HCT116 (cell line): ENCODE results near the gene LSS. TPM values are rescaled to one million over a fixed set of nuclear protein-coding genes. Genes with fewer than 3 reads are reported as not detected.

Source experiments
- ATAC-seq: fragments of 200-7000 bp; cut with Tn5 transposase; 2 replicates; pipeline ENCODE4 v1.9.1; 2020; ENCODE audit warnings: mild to moderate bottlenecking, moderate library complexity
- BruUV-seq: library from RNA; stranded (reverse); fragments of 400-500 nt; replicated peaks from 2 replicates; lab custom pipeline; 2021; lab: Mats Ljungman, UMichigan
- CTCF ChIA-PET: fragments of 300-600 bp; sonication (Branson Sonifier 250); formaldehyde crosslinking; loops from one replicate; lab custom pipeline; 2021; ENCODE audit warnings: antibody characterized with exemption; lab: Charles Lee
- POLR2A ChIA-PET: fragments of 300-600, 350-600 bp; sonication (Branson Sonifier 250); formaldehyde crosslinking; loops from one replicate; lab custom pipeline; 2021; ENCODE audit warnings: antibody characterized with exemption; lab: Charles Lee
- RAD21 ChIA-PET, 2 experiments: fragments of 300-600 bp; sonication (Branson Sonifier 250); formaldehyde crosslinking; loops; one replicate each; lab custom pipeline; 2023; ENCODE audit warnings: low total read pairs in 2 of 2; ENCODE audit not compliant: uncharacterized antibody in 2 of 2, unreplicated experiment in 2 of 2, low non-redundant PET in 1 of 2; lab: Charles Lee
- DNase-seq: peaks from one replicate; pipeline ENCODE4 v3.0.0-alpha.2; 2010; ENCODE audit warnings: low read depth, low spot score
- H2AFZ ChIP-seq: fragments of 200-600 bp; shearing (Covaris generic), sonication (generic); 2 replicates; pipeline ENCODE4 v1.6.1; 2017; ENCODE audit warnings: low read depth, mixed run types, mixed read lengths, antibody characterized with exemption, low read length; ENCODE audit not compliant: poor library complexity, severe bottlenecking
- H3K27ac ChIP-seq: 2 replicates; pipeline ENCODE4 v1.5.1; 2012; ENCODE audit warnings: low read depth, low read length
- H3K27me3 ChIP-seq: fragments of 200-600 bp; sonication (generic); 2 replicates; pipeline ENCODE4 v1.6.1; 2016; ENCODE audit warnings: mixed run types, low read length, mixed read lengths; ENCODE audit not compliant: insufficient read depth
- H3K36me3 ChIP-seq, 2 experiments: fragments of 200-500 bp in 1 of 2; fragments of 200-600 bp in 1 of 2; sonication (Bioruptor generic) in 1 of 2; sonication (generic) in 1 of 2; 2 replicates each; pipeline versions ENCODE4 v1.5.1 to v1.6.1; 2014 to 2016; ENCODE audit warnings: low read length in 2 of 2, inconsistent platforms in 1 of 2, mixed read lengths in 1 of 2, mixed run types in 1 of 2; ENCODE audit not compliant: insufficient read depth in 2 of 2, control insufficient read depth in 1 of 2
- H3K4me1 ChIP-seq, 2 experiments: fragments of 200-600 bp in 1 of 2; sonication (generic) in 1 of 2; 2 replicates each; pipeline versions ENCODE4 v1.5.1 to v1.6.1; 2012 to 2017; ENCODE audit warnings: low read length in 2 of 2, inconsistent platforms in 1 of 2, mild to moderate bottlenecking in 1 of 2, mixed read lengths in 1 of 2, mixed run types in 1 of 2, moderate library complexity in 1 of 2; ENCODE audit not compliant: insufficient read depth in 2 of 2, control insufficient read depth in 1 of 2
- H3K4me2 ChIP-seq: fragments of 200-600 bp; sonication (generic); 2 replicates; pipeline ENCODE4 v1.6.1; 2017; ENCODE audit warnings: mixed run types, low read length, mixed read lengths
- H3K4me3 ChIP-seq, 2 experiments: fragments of 200-600 bp in 1 of 2; sonication (generic) in 1 of 2; replicated peaks in 1 of 2; 2 replicates each; pipeline ENCODE4 v1.5.1; 2011 to 2016; ENCODE audit warnings: low read length in 2 of 2, control low read depth in 1 of 2, low read depth in 1 of 2, mild to moderate bottlenecking in 1 of 2, mixed read lengths in 1 of 2, mixed run types in 1 of 2
- H3K79me2 ChIP-seq: fragments of 200-600 bp; sonication (generic); 2 replicates; pipeline ENCODE4 v1.6.1; 2017; ENCODE audit warnings: mild to moderate bottlenecking, mixed run types, low read length, moderate library complexity, mixed read lengths; ENCODE audit not compliant: insufficient read depth
- H3K9ac ChIP-seq: fragments of 200-600 bp; sonication (generic); 2 replicates; pipeline ENCODE4 v1.6.1; 2016; ENCODE audit warnings: low read length, mixed read lengths
- H3K9me2 ChIP-seq: fragments of 200-600 bp; sonication (generic), shearing (Covaris generic); 2 replicates; pipeline ENCODE4 v1.6.1; 2017; ENCODE audit warnings: mixed run types, mild to moderate bottlenecking, moderate library complexity; ENCODE audit not compliant: insufficient read depth
- H3K9me3 ChIP-seq, 2 experiments: fragments of 200-500 bp in 1 of 2; fragments of 200-600 bp in 1 of 2; sonication (Bioruptor generic) in 1 of 2; sonication (generic) in 1 of 2; 2 replicates each; pipeline ENCODE4 v1.6.1; 2014 to 2017; ENCODE audit warnings: low read length in 2 of 2, mixed read lengths in 2 of 2, inconsistent platforms in 1 of 2, low read depth in 1 of 2, mild to moderate bottlenecking in 1 of 2, mixed run types in 1 of 2, moderate library complexity in 1 of 2; ENCODE audit not compliant: control insufficient read depth in 1 of 2, insufficient read depth in 1 of 2
- H4K20me1 ChIP-seq: fragments of 200-600 bp; sonication (generic), shearing (Covaris generic); 2 replicates; pipeline ENCODE4 v1.6.1; 2017; ENCODE audit warnings: mixed run types, mild to moderate bottlenecking, moderate library complexity; ENCODE audit not compliant: insufficient read depth
- EGR1 ChIP-seq: IDR thresholded peaks from 2 replicates; pipeline ENCODE4 v1.6.1; 2012; ENCODE audit warnings: low read depth
- JUND ChIP-seq: IDR thresholded peaks from 2 replicates; pipeline ENCODE4 v1.6.1; 2012
- RAD21 ChIP-seq: IDR thresholded peaks from 2 replicates; pipeline ENCODE4 v1.6.1; 2012; ENCODE audit warnings: low read depth, mild to moderate bottlenecking
- SP1 ChIP-seq: IDR thresholded peaks from 2 replicates; pipeline ENCODE4 v1.6.1; 2012; ENCODE audit warnings: low read depth
- YY1 ChIP-seq: IDR thresholded peaks from 2 replicates; pipeline ENCODE4 v1.6.1; 2011; ENCODE audit warnings: low read length, low read depth, moderate library complexity, mild to moderate bottlenecking; ENCODE audit not compliant: insufficient replicate concordance; ENCODE audit errors: extremely low read depth
- ZFX ChIP-seq: fragments of 450-650 bp; IDR thresholded peaks from 2 replicates; pipeline ENCODE4 v1.6.1; 2017
- intact Hi-C: fragments of 100-400 bp; cut with micrococcal nuclease; formaldehyde crosslinking; loops from 2 replicates; pipeline ENCODE4 v1.10.0; 2022
- total RNA-seq: library from RNA; stranded (reverse); gene quantifications from one replicate; pipeline ENCODE4 v1.2.1, GENCODE V29; 2021; ENCODE audit not compliant: unreplicated experiment
- TF ChIP-seq, protein P1 (sequence below): IDR thresholded peaks from 2 replicates; pipeline ENCODE4 v1.6.1; 2012; ENCODE audit warnings: low read depth
- TF ChIP-seq, protein P2 (sequence below): IDR thresholded peaks from 2 replicates; pipeline ENCODE4 v1.6.1; 2012
- TF ChIP-seq, protein P3 (sequence below), 3 experiments: fragments of 200-600 bp in 1 of 3; sonication (generic) in 1 of 3; IDR thresholded peaks in 2 of 3; conservative IDR thresholded peaks in 1 of 3; 2 replicates each; pipeline ENCODE4 v1.5.1; 2012 to 2017; ENCODE audit warnings: low read depth in 2 of 3, low read length in 2 of 3, antibody characterized with exemption in 1 of 3, borderline replicate concordance in 1 of 3, control low read depth in 1 of 3, mild to moderate bottlenecking in 1 of 3, mixed read lengths in 1 of 3, mixed run types in 1 of 3, moderate library complexity in 1 of 3; ENCODE audit not compliant: insufficient read depth in 1 of 3
- TF ChIP-seq, protein P4 (sequence below): IDR thresholded peaks from 2 replicates; pipeline ENCODE4 v1.6.1; 2011; ENCODE audit warnings: mild to moderate bottlenecking, low read length, moderate library complexity; ENCODE audit not compliant: insufficient replicate concordance; ENCODE audit errors: extremely low read depth

Gene LSS
- total RNA-seq, 1 experiment from 2014 or later = 44.7 TPM

DNA sequence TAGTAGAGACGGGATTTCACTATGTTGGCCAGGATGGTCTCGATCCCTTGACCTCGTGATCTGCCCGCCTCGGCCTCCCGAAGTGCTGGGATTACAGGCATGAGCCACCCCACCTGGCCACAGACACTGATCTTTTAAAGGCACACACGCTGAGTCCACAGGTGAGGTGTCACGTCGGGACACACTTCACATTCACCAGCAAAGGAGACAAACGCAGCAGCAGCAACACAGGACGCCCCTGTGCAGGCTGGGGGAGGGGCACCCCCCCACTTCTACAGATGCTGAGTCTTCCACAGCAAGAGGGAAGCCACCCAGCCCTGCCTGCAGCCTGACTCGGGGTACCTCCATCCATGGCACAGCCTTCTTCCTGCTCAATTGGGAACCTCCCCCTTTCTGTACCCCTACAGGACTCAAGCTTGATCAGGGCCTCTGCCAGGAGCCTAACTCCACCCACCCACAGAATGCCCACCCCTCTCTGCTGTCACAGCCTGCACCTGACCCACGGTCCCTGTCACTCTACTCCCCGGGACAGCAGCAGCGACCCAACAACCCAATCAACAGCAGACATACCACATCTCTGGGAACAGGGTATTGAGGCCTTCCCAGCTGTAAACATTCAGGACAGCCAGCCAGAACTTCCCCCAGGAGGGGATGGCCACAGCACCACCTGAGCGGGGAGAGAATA is 9.5 kb downstream of the LSS start:
- Histone ChIP-seq H4K20me1 (no peaks in the 10 kb centered on the region), H3K9me3 (no peaks in the 10 kb centered on the region), H3K36me3 (no peaks in the 10 kb centered on the region), H3K4me3 (no peak overlapping the region), H3K79me2 (no peaks in the 10 kb centered on the region), H3K4me2 (no peak overlapping the region), H3K27me3 (no peaks in the 10 kb centered on the region), H2AFZ (no peak overlapping the region), H3K4me1 (no peaks in the 10 kb centered on the region), H3K9me2 (no peaks in the 10 kb centered on the region), H3K27ac (no peak overlapping the region), H3K9ac (no peak overlapping the region)
- BruUV-seq = no TSS peak
- TF ChIP-seq SP1 = no peak
- no peak for TF ChIP-seq JUND
- TF ChIP-seq RAD21 = no peak
- TF ChIP-seq ZFX = no peak
- TF ChIP-seq, protein P1, sequence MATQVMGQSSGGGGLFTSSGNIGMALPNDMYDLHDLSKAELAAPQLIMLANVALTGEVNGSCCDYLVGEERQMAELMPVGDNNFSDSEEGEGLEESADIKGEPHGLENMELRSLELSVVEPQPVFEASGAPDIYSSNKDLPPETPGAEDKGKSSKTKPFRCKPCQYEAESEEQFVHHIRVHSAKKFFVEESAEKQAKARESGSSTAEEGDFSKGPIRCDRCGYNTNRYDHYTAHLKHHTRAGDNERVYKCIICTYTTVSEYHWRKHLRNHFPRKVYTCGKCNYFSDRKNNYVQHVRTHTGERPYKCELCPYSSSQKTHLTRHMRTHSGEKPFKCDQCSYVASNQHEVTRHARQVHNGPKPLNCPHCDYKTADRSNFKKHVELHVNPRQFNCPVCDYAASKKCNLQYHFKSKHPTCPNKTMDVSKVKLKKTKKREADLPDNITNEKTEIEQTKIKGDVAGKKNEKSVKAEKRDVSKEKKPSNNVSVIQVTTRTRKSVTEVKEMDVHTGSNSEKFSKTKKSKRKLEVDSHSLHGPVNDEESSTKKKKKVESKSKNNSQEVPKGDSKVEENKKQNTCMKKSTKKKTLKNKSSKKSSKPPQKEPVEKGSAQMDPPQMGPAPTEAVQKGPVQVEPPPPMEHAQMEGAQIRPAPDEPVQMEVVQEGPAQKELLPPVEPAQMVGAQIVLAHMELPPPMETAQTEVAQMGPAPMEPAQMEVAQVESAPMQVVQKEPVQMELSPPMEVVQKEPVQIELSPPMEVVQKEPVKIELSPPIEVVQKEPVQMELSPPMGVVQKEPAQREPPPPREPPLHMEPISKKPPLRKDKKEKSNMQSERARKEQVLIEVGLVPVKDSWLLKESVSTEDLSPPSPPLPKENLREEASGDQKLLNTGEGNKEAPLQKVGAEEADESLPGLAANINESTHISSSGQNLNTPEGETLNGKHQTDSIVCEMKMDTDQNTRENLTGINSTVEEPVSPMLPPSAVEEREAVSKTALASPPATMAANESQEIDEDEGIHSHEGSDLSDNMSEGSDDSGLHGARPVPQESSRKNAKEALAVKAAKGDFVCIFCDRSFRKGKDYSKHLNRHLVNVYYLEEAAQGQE = no peak
- no peak for TF ChIP-seq EGR1
- TF ChIP-seq, protein P2, sequence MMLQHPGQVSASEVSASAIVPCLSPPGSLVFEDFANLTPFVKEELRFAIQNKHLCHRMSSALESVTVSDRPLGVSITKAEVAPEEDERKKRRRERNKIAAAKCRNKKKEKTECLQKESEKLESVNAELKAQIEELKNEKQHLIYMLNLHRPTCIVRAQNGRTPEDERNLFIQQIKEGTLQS = no peak
- TF ChIP-seq, protein P3, sequence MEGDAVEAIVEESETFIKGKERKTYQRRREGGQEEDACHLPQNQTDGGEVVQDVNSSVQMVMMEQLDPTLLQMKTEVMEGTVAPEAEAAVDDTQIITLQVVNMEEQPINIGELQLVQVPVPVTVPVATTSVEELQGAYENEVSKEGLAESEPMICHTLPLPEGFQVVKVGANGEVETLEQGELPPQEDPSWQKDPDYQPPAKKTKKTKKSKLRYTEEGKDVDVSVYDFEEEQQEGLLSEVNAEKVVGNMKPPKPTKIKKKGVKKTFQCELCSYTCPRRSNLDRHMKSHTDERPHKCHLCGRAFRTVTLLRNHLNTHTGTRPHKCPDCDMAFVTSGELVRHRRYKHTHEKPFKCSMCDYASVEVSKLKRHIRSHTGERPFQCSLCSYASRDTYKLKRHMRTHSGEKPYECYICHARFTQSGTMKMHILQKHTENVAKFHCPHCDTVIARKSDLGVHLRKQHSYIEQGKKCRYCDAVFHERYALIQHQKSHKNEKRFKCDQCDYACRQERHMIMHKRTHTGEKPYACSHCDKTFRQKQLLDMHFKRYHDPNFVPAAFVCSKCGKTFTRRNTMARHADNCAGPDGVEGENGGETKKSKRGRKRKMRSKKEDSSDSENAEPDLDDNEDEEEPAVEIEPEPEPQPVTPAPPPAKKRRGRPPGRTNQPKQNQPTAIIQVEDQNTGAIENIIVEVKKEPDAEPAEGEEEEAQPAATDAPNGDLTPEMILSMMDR (IDR thresholded peaks at IDR 0.05 in 2 of 3, conservative IDR thresholded peaks at IDR 0.05 in 1 of 3; ENCODE audit: borderline replicate concordance in 1 of 3, insufficient read depth in 1 of 3, low read depth in 2 of 3, low read length in 2 of 3) = no peak
- TF ChIP-seq, protein P4, sequence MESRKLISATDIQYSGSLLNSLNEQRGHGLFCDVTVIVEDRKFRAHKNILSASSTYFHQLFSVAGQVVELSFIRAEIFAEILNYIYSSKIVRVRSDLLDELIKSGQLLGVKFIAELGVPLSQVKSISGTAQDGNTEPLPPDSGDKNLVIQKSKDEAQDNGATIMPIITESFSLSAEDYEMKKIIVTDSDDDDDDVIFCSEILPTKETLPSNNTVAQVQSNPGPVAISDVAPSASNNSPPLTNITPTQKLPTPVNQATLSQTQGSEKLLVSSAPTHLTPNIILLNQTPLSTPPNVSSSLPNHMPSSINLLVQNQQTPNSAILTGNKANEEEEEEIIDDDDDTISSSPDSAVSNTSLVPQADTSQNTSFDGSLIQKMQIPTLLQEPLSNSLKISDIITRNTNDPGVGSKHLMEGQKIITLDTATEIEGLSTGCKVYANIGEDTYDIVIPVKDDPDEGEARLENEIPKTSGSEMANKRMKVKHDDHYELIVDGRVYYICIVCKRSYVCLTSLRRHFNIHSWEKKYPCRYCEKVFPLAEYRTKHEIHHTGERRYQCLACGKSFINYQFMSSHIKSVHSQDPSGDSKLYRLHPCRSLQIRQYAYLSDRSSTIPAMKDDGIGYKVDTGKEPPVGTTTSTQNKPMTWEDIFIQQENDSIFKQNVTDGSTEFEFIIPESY = no peak
- TF ChIP-seq YY1 = no peak
- DNase-seq (no peak), ATAC-seq (no peak)
- intact Hi-C loops = no loop called here
- RAD21 ChIA-PET = no interaction called here
- CTCF ChIA-PET = no interaction called here
- POLR2A ChIA-PET = no interaction called here
